NCI-H510A (cell line): ENCODE results near the gene SPATA7.

Experiments used
- DNase-seq: peaks from one replicate; lab custom pipeline; 2025; lab: John Stamatoyannopoulos, UW

The SPATA7 gene

DNA sequence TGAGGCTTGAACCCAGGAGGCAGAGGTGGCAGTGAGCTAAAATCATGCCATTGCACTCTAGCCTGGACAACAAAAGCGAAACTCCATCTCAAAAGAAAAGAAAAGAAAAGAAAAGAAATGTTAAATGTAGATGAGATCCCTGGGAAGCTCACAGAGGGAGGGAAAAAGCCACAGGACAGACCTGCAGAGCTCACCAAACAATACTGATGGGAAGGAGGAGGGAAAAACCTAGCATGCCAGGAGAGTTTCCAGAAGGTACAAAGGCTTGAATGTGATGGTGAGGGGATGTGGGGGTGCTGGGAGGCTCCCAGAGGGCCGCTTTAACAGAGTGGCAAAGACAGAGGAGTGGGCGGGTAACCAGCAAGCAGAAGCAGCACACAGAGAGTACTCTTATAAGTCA is 97.1 kb downstream of the SPATA7 start:
- DNase-seq: no peak
